ENCODE measurements around the gene CFAP46. TPM values are rescaled to one million over a fixed set of nuclear protein-coding genes. Genes with fewer than 3 reads are reported as not detected.
"Not testable (repeated sequence)": the region's sequence is repeated elsewhere in the genome, so short reads cannot be mapped to it uniquely, and the experiment has no call there.

CFAP46 gene
- total RNA-seq, 1 donor from 2014 or later: 10.9 TPM

GRCh38 chr10:132967540-132967939 is 25.2 kb upstream of the CFAP46 start:
- Mint-ChIP-seq H3K4me3 (no peak overlapping the region), H3K27me3 (peaks cover 32% of the 10 kb centered on the region), H3K9me3 (no peaks in the 10 kb centered on the region), H3K27ac (no peak overlapping the region), H3K4me1 (ENCODE audit: unreplicated experiment) (peaks cover 9% of the 10 kb centered on the region), H3K36me3 (no peaks in the 10 kb centered on the region)
- DNase-seq (ENCODE audit: extremely low spot score, unreplicated experiment): no peak
- TF ChIP-seq, protein P1, sequence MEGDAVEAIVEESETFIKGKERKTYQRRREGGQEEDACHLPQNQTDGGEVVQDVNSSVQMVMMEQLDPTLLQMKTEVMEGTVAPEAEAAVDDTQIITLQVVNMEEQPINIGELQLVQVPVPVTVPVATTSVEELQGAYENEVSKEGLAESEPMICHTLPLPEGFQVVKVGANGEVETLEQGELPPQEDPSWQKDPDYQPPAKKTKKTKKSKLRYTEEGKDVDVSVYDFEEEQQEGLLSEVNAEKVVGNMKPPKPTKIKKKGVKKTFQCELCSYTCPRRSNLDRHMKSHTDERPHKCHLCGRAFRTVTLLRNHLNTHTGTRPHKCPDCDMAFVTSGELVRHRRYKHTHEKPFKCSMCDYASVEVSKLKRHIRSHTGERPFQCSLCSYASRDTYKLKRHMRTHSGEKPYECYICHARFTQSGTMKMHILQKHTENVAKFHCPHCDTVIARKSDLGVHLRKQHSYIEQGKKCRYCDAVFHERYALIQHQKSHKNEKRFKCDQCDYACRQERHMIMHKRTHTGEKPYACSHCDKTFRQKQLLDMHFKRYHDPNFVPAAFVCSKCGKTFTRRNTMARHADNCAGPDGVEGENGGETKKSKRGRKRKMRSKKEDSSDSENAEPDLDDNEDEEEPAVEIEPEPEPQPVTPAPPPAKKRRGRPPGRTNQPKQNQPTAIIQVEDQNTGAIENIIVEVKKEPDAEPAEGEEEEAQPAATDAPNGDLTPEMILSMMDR (conservative IDR thresholded peaks at IDR 0.05): no peak

DNA sequence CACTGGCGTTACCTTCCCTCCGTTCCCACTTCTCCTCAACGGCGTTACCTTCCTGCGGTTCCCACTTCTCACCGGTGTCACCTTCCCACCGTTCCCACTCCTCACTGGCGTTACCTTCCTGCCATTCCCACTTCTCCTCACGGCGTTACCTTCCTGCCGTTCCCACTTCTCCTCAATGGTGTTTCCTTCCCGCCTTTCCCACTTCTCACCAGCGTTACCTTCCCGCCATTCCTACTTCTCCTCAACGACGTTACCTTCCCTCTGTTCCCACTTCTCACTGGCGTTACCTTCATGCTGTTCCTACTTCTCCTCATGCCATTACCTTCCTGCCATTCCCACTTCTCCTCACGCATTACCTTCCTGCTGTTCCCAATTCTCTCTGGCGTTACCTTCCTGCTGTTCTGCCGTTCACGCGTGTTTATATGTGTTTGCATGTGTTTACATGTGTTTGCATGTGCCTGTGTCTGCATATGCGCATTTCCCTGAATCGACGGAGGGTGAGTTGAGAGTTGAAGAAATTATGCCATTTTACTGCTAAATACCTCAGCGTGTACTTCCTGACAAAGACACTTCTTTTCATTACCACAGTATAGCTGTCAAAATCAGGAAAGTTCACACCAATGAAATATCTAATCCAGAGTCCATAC is 23.2 kb upstream of the CFAP46 start:
- Mint-ChIP-seq H3K4me3 (no peak overlapping the region), H3K36me3 (no peaks in the 10 kb centered on the region), H3K27ac (no peak overlapping the region), H3K9me3 (no peaks in the 10 kb centered on the region), H3K27me3 (peaks cover 27% of the 10 kb centered on the region), H3K4me1 (ENCODE audit: unreplicated experiment) (peaks cover 12% of the 10 kb centered on the region)
- DNase-seq (ENCODE audit: extremely low spot score, unreplicated experiment): no peak
- TF ChIP-seq, protein P1 (conservative IDR thresholded peaks at IDR 0.05): no peak

GRCh38 chr10:132964707-132965410 is 22.5 kb upstream of the CFAP46 start:
- Mint-ChIP-seq H3K4me1 (ENCODE audit: unreplicated experiment) (peaks cover 12% of the 10 kb centered on the region), H3K27me3 (peaks cover 27% of the 10 kb centered on the region)
- not testable (repeated sequence) for DNase-seq (ENCODE audit: extremely low spot score, unreplicated experiment); H3K4me3 Mint-ChIP-seq; H3K27ac Mint-ChIP-seq; H3K36me3 Mint-ChIP-seq; H3K9me3 Mint-ChIP-seq

GRCh38 chr10:132964231-132964630 is 21.9 kb upstream of the CFAP46 start:
- H3K4me1 Mint-ChIP-seq (ENCODE audit: unreplicated experiment): peaks cover 12% of the 10 kb centered on the region
- H3K27me3 Mint-ChIP-seq: peaks cover 27% of the 10 kb centered on the region
- H3K27ac Mint-ChIP-seq: no peak overlapping the region
- H3K9me3 Mint-ChIP-seq: no peaks in the 10 kb centered on the region
- no peaks in the 10 kb centered on the region for H3K36me3 Mint-ChIP-seq
- no peak overlapping the region for H3K4me3 Mint-ChIP-seq
- DNase-seq (ENCODE audit: extremely low spot score, unreplicated experiment): no peak
- TF ChIP-seq, protein P1 (conservative IDR thresholded peaks at IDR 0.05): no peak

DNA sequence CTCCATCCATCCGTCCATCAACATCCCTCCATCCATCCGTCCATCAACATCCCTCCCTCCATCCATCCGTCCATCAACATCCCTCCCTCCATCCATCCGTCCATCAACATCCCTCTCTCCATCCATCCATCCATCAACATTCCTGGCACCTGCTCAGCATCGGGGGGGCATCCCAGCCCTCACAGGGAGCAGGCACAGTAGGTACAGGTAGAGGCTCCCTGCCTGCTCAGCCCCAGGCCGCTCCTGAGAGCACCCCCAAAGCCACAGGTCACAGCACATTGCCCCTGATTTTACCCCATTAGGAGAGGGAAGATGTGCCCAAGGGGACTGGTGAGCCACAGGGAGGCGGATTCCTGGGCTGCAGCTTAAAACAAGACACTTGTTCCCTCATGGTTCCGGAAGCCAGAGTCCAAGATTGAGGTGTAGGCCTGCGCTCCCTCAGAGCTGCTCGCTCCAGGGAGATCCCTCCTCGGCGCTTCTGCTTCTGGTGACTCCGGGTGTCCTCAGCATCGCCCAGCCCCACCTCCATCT is 21.1 kb upstream of the CFAP46 start:
- no peak overlapping the region for H3K27ac Mint-ChIP-seq
- no peak overlapping the region for H3K4me3 Mint-ChIP-seq
- peaks cover 21% of the 10 kb centered on the region for H3K27me3 Mint-ChIP-seq
- TF ChIP-seq, protein P1 (conservative IDR thresholded peaks at IDR 0.05): no peak
- DNase-seq (ENCODE audit: extremely low spot score, unreplicated experiment): no peak
- no peaks in the 10 kb centered on the region for H3K9me3 Mint-ChIP-seq
- H3K4me1 Mint-ChIP-seq (ENCODE audit: unreplicated experiment): peaks cover 12% of the 10 kb centered on the region
- H3K36me3 Mint-ChIP-seq: no peaks in the 10 kb centered on the region

Data from type B pancreatic cell (in vitro differentiated cells).